Glutamatergic neuron (in vitro differentiated cells): Measurements from ENCODE around the gene CCDC187. TPM values are rescaled to one million over a fixed set of nuclear protein-coding genes. Genes with fewer than 3 reads are reported as not detected.

Experiments
- DNase-seq: peaks from one replicate; pipeline ENCODE4 v3.0.0; 2022
- H3K27ac Mint-ChIP-seq: one replicate; pipeline ENCODE4 v1.8.0; 2020; ENCODE audit warnings: mild to moderate bottlenecking, mixed read lengths, inconsistent platforms; ENCODE audit not compliant: unreplicated experiment
- H3K27me3 Mint-ChIP-seq: one replicate; pipeline ENCODE4 v1.8.0; 2020; ENCODE audit warnings: mild to moderate bottlenecking, moderate library complexity, mixed read lengths, inconsistent platforms; ENCODE audit not compliant: unreplicated experiment
- H3K36me3 Mint-ChIP-seq: one replicate; pipeline ENCODE4 v1.8.0; 2020; ENCODE audit warnings: mild to moderate bottlenecking, mixed read lengths, inconsistent platforms; ENCODE audit not compliant: unreplicated experiment
- H3K4me1 Mint-ChIP-seq: one replicate; pipeline ENCODE4 v1.8.0; 2020; ENCODE audit warnings: mild to moderate bottlenecking, low read depth, mixed read lengths, inconsistent platforms; ENCODE audit not compliant: unreplicated experiment
- H3K4me3 Mint-ChIP-seq: one replicate; pipeline ENCODE4 v1.8.0; 2020; ENCODE audit warnings: mild to moderate bottlenecking, mixed read lengths, inconsistent platforms; ENCODE audit not compliant: unreplicated experiment
- H3K9me3 Mint-ChIP-seq: one replicate; pipeline ENCODE4 v1.8.0; 2020; ENCODE audit warnings: mild to moderate bottlenecking, moderate library complexity, mixed read lengths, inconsistent platforms; ENCODE audit not compliant: unreplicated experiment
- CTCF ChIP-seq: fragments of 200-600 bp; sonication (generic); IDR thresholded peaks from one replicate; pipeline ENCODE4 v1.5.0; 2021; ENCODE audit not compliant: partially characterized antibody, unreplicated experiment
- total RNA-seq: library from RNA; stranded (reverse); fragmentation: NEBNext Ultra II Directional; extraction: Animal tissue kit (Norgen Biotek cat#: 25700); gene quantifications from one replicate; pipeline ENCODE4 v1.2.1, GENCODE V29; 2021; ENCODE audit not compliant: unreplicated experiment

The CCDC187 gene
- total RNA-seq, 1 donor from 2014 or later: 15.8 TPM

- H3K4me1 Mint-ChIP-seq: no peaks in the 10 kb centered on the region
- H3K27ac Mint-ChIP-seq: no peak overlapping the region
- DNase-seq: no peak
- H3K36me3 Mint-ChIP-seq: no peaks in the 10 kb centered on the region
- H3K27me3 Mint-ChIP-seq: peaks cover 2% of the 10 kb centered on the region
- no peaks in the 10 kb centered on the region for H3K9me3 Mint-ChIP-seq
- no peak for TF ChIP-seq CTCF
- no peak overlapping the region for H3K4me3 Mint-ChIP-seq
Measured at GRCh38 chr9:136336156-136336870, 32.4 kb upstream of the CCDC187 start.

- Mint-ChIP-seq H3K9me3 (no peaks in the 10 kb centered on the region), H3K36me3 (no peaks in the 10 kb centered on the region), H3K4me1 (peaks cover 2% of the 10 kb centered on the region), H3K27me3 (peaks cover 4% of the 10 kb centered on the region), H3K27ac (no peak overlapping the region), H3K4me3 (no peak overlapping the region)
- DNase-seq: no peak
- TF ChIP-seq CTCF: no peak
Measured at GRCh38 chr9:136335296-136336155, 31.6 kb upstream of the CCDC187 start.

- Mint-ChIP-seq H3K27ac (no peak overlapping the region), H3K36me3 (no peaks in the 10 kb centered on the region), H3K4me1 (peaks cover 4% of the 10 kb centered on the region), H3K27me3 (peaks cover 4% of the 10 kb centered on the region), H3K4me3 (no peak overlapping the region), H3K9me3 (no peaks in the 10 kb centered on the region)
- no peak for TF ChIP-seq CTCF
- no peak for DNase-seq
Measured at GRCh38 chr9:136334541-136334940, 30.6 kb upstream of the CCDC187 start.

GRCh38 chr9:136333486-136333885, 29.6 kb upstream of the CCDC187 start:
- H3K4me1 Mint-ChIP-seq: peaks cover 6% of the 10 kb centered on the region
- TF ChIP-seq CTCF: no peak
- no peak overlapping the region for H3K27ac Mint-ChIP-seq
- no peaks in the 10 kb centered on the region for H3K36me3 Mint-ChIP-seq
- H3K27me3 Mint-ChIP-seq: peaks cover 6% of the 10 kb centered on the region
- no peak for DNase-seq
- H3K9me3 Mint-ChIP-seq: peaks cover 1% of the 10 kb centered on the region
- H3K4me3 Mint-ChIP-seq: no peak overlapping the region

- no peak for TF ChIP-seq CTCF
- H3K27ac Mint-ChIP-seq: no peak overlapping the region
- DNase-seq: no peak
- H3K4me3 Mint-ChIP-seq: peak overlapping the region; percentile 46
- H3K4me1 Mint-ChIP-seq: peaks cover 6% of the 10 kb centered on the region
- H3K36me3 Mint-ChIP-seq: no peaks in the 10 kb centered on the region
- peaks cover 1% of the 10 kb centered on the region for H3K9me3 Mint-ChIP-seq
- H3K27me3 Mint-ChIP-seq: peaks cover 6% of the 10 kb centered on the region
Measured at GRCh38 chr9:136333045-136333444, 29.2 kb upstream of the CCDC187 start.
